B cell (primary cell): ENCODE measurements around the gene EFL1.
"Not testable (repeated sequence)": the region's sequence is repeated elsewhere in the genome, so short reads cannot be mapped to it uniquely, and the experiment has no call there.

Experiments used
- EZH2 ChIP-seq: IDR thresholded peaks from 2 replicates; pipeline ENCODE4 v1.6.1; 2012; ENCODE audit warnings: borderline replicate concordance, low read depth, mild to moderate bottlenecking, moderate library complexity, low read length; ENCODE audit not compliant: insufficient read depth, poor library complexity, severe bottlenecking
- TF ChIP-seq, protein P1 (sequence below): fragments of 200-600 bp; IDR thresholded peaks from one replicate; pipeline ENCODE4 v1.8.0; 2022; ENCODE audit warnings: antibody characterized with exemption, mild to moderate bottlenecking

DNA sequence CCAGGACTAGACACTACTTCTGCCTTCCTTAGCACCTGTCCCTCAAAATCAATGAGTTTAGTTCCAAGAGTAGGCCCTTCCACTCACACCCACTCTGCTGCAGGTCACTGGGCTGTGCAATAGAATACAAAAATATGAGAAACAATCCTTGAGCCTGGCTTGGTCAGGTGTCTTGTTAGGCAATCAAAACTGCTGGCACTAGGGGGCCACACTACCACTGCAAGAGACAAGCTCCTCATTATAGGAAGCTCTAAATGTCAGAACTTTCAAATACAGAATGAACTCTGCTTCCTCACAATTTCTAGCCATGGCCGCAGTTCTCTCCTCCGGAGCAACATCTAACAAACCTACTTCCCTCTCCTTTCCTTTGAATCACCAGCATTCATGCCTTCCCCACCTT, 41.0 kb downstream of the EFL1 start:
- TF ChIP-seq, protein P1, sequence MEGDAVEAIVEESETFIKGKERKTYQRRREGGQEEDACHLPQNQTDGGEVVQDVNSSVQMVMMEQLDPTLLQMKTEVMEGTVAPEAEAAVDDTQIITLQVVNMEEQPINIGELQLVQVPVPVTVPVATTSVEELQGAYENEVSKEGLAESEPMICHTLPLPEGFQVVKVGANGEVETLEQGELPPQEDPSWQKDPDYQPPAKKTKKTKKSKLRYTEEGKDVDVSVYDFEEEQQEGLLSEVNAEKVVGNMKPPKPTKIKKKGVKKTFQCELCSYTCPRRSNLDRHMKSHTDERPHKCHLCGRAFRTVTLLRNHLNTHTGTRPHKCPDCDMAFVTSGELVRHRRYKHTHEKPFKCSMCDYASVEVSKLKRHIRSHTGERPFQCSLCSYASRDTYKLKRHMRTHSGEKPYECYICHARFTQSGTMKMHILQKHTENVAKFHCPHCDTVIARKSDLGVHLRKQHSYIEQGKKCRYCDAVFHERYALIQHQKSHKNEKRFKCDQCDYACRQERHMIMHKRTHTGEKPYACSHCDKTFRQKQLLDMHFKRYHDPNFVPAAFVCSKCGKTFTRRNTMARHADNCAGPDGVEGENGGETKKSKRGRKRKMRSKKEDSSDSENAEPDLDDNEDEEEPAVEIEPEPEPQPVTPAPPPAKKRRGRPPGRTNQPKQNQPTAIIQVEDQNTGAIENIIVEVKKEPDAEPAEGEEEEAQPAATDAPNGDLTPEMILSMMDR = peak; percentile 42
- not testable (repeated sequence) for TF ChIP-seq EZH2
